ENCODE measurements around the gene MAEA.

Gene MAEA

GRCh38 chr4:1250921-1251772, 38.5 kb upstream of the MAEA start:
- no peak overlapping the region for H3K4me2 ChIP-seq (ENCODE audit: low read length)
- H3K4me3 ChIP-seq (ENCODE audit: low read length): no peak overlapping the region

DNA sequence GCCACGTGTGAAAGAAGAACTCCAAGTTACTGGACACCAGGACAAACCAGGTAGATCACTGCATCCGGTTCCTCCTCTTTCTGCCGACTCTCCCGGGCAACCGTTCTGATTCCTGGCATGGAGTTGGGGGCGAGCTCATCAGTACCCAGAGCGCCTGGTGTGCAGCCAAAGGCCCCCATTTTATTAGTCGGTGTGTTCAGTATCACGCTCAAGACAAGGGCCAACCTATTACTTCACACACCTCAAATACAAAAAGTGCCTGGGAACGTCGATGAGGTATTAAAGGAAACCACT, 38.0 kb upstream of the MAEA start:
- Histone ChIP-seq H3K9ac (ENCODE audit: low read length) (no peak overlapping the region), H3K4me1 (ENCODE audit: low read length) (peaks cover 14% of the 10 kb centered on the region), H3K27ac (ENCODE audit: low read length) (no peak overlapping the region), H3K79me2 (ENCODE audit: low read length) (peaks cover 35% of the 10 kb centered on the region), H3K4me2 (ENCODE audit: low read length) (no peak overlapping the region), H3K36me3 (replicated peaks; ENCODE audit: low read depth, low read length) (peaks cover 38% of the 10 kb centered on the region), H3K27me3 (ENCODE audit: low read depth, low read length) (no peaks in the 10 kb centered on the region), H3K9me3 (ENCODE audit: insufficient read depth, low read length) (peaks cover 26% of the 10 kb centered on the region; the same call in 1 of the 2 replicates), H4K20me1 (ENCODE audit: insufficient read depth, low read length) (peaks cover 7% of the 10 kb centered on the region), H2AFZ (ENCODE audit: low read depth, low read length) (no peak overlapping the region), H3K4me3 (ENCODE audit: low read length) (no peak overlapping the region)
- TF ChIP-seq EZH2phosphoT487 (IDR thresholded peaks at IDR 0.05; ENCODE audit: low read depth) (no peak), CTCF (IDR thresholded peaks at IDR 0.05; ENCODE audit: low read depth, low read length) (no peak)

More at GRCh38 chr4:1250921-1251772, 38.5 kb upstream of the MAEA start:
- TF ChIP-seq EZH2phosphoT487 (IDR thresholded peaks at IDR 0.05; ENCODE audit: low read depth): no peak
- TF ChIP-seq CTCF (IDR thresholded peaks at IDR 0.05; ENCODE audit: low read depth, low read length): no peak
- H3K27me3 ChIP-seq (ENCODE audit: low read depth, low read length): no peaks in the 10 kb centered on the region
- H3K27ac ChIP-seq (ENCODE audit: low read length): no peak overlapping the region
- H3K79me2 ChIP-seq (ENCODE audit: low read length): peaks cover 41% of the 10 kb centered on the region
- H3K9me3 ChIP-seq (ENCODE audit: insufficient read depth, low read length): peaks cover 26% of the 10 kb centered on the region; the same call in 1 of the 2 replicates
- H3K4me1 ChIP-seq (ENCODE audit: low read length): peaks cover 20% of the 10 kb centered on the region
- peaks cover 12% of the 10 kb centered on the region for H4K20me1 ChIP-seq (ENCODE audit: insufficient read depth, low read length)
- H2AFZ ChIP-seq (ENCODE audit: low read depth, low read length): no peak overlapping the region
- no peak overlapping the region for H3K9ac ChIP-seq (ENCODE audit: low read length)
- peaks cover 38% of the 10 kb centered on the region for H3K36me3 ChIP-seq (replicated peaks; ENCODE audit: low read depth, low read length)

DNA sequence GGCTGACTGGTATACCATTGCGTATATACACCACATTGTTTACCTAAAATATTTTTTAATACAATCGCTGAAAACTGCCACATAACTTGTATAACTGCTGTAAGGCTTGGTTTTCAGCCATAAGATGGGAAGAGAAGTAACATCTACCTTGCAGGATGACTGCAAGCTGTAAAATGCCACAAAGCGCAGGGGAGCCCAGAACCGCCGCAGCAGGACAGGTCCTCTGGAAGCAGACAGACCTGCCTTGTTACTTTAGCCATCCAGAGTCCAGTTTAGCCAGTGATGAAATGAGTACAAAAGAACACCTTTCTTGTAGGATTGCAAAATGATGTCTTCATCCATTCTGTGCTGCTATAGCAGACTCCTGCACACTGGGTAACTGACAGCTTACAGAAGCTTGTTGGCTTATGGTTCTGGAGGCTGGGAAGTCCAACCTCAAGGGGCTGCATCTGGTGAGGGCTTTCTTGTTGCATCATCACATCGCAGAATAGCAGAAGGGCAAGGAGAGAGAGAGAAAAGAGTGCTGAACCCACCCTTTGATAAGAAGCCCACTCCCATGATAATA, 36.7 kb upstream of the MAEA start:
- Histone ChIP-seq H3K36me3 (replicated peaks; ENCODE audit: low read depth, low read length) (peaks cover 38% of the 10 kb centered on the region), H3K4me2 (ENCODE audit: low read length) (no peak overlapping the region), H3K4me3 (ENCODE audit: low read length) (no peak overlapping the region), H3K27me3 (ENCODE audit: low read depth, low read length) (no peaks in the 10 kb centered on the region), H3K27ac (ENCODE audit: low read length) (no peak overlapping the region), H3K9ac (ENCODE audit: low read length) (no peak overlapping the region), H4K20me1 (ENCODE audit: insufficient read depth, low read length) (no peaks in the 10 kb centered on the region), H2AFZ (ENCODE audit: low read depth, low read length) (no peak overlapping the region), H3K4me1 (ENCODE audit: low read length) (peaks cover 9% of the 10 kb centered on the region), H3K79me2 (ENCODE audit: low read length) (peaks cover 22% of the 10 kb centered on the region), H3K9me3 (ENCODE audit: insufficient read depth, low read length) (peaks cover 29% of the 10 kb centered on the region; the same call in 1 of the 2 replicates)
- TF ChIP-seq CTCF (IDR thresholded peaks at IDR 0.05; ENCODE audit: low read depth, low read length): no peak
- TF ChIP-seq EZH2phosphoT487 (IDR thresholded peaks at IDR 0.05; ENCODE audit: low read depth): no peak

DNA sequence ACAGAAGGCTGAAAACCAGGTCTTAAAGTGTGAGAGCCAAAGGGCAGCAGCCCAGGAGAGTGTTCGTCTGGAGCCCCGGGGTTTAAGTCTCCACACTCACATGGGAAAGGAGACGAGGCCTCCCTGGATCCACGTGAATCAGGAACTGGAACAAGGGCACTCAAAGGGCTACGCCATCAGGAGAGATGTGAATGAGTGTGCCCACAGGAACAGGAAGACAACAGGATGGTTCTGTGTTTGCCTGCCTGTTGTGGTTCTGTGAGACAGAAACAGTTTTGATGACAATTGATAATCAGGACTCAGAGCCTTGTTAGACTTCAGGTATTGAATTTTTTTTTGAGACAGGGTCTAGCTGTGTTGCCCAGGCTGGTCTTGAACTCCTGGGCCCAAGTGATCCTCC, 35.9 kb upstream of the MAEA start:
- TF ChIP-seq CTCF (IDR thresholded peaks at IDR 0.05; ENCODE audit: low read depth, low read length) (no peak), EZH2phosphoT487 (IDR thresholded peaks at IDR 0.05; ENCODE audit: low read depth) (no peak)
- Histone ChIP-seq H3K4me1 (ENCODE audit: low read length) (peaks cover 9% of the 10 kb centered on the region), H3K9ac (ENCODE audit: low read length) (no peak overlapping the region), H3K27ac (ENCODE audit: low read length) (no peak overlapping the region), H3K79me2 (ENCODE audit: low read length) (peaks cover 21% of the 10 kb centered on the region), H3K27me3 (ENCODE audit: low read depth, low read length) (no peaks in the 10 kb centered on the region), H3K4me3 (ENCODE audit: low read length) (no peak overlapping the region), H3K9me3 (ENCODE audit: insufficient read depth, low read length) (peaks cover 32% of the 10 kb centered on the region; the same call in 1 of the 2 replicates), H2AFZ (ENCODE audit: low read depth, low read length) (no peak overlapping the region), H3K36me3 (replicated peaks; ENCODE audit: low read depth, low read length) (peaks cover 38% of the 10 kb centered on the region), H4K20me1 (ENCODE audit: insufficient read depth, low read length) (no peaks in the 10 kb centered on the region), H3K4me2 (ENCODE audit: low read length) (no peak overlapping the region)

Measured in OCI-LY3 (cell line).